HG02840 (cell line): ENCODE measurements around the gene HDX.
"Not testable (repeated sequence)": the region's sequence is repeated elsewhere in the genome, so short reads cannot be mapped to it uniquely, and the experiment has no call there.

Experiments
- ATAC-seq: cut with Tn5 transposase; IDR thresholded peaks from one replicate; pipeline ENCODE4 v1.9.1; 2021; ENCODE audit warnings: mild to moderate bottlenecking, moderate library complexity, moderate number of reproducible peaks; ENCODE audit not compliant: unreplicated experiment, low FRiP score

The HDX gene

DNA sequence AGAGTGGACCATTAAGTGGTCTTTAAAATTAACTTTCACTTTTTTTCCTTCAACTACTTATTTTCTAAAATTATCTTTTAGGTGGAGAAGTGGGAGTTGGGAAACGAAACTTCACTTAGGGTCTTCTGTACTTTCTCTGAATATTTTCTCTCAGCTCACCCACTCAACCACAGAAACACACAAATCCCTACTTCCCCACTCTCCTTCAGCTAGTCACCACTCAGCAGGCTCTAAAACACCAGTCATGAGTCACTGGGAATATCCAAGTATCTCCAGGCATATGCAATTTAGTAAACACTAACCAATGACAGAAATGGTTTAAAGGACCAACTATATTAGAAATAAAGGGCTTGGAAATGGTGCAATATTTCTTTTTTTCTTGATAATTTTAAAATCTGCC lies 161.3 kb downstream of the HDX start:
- no peak for ATAC-seq

DNA sequence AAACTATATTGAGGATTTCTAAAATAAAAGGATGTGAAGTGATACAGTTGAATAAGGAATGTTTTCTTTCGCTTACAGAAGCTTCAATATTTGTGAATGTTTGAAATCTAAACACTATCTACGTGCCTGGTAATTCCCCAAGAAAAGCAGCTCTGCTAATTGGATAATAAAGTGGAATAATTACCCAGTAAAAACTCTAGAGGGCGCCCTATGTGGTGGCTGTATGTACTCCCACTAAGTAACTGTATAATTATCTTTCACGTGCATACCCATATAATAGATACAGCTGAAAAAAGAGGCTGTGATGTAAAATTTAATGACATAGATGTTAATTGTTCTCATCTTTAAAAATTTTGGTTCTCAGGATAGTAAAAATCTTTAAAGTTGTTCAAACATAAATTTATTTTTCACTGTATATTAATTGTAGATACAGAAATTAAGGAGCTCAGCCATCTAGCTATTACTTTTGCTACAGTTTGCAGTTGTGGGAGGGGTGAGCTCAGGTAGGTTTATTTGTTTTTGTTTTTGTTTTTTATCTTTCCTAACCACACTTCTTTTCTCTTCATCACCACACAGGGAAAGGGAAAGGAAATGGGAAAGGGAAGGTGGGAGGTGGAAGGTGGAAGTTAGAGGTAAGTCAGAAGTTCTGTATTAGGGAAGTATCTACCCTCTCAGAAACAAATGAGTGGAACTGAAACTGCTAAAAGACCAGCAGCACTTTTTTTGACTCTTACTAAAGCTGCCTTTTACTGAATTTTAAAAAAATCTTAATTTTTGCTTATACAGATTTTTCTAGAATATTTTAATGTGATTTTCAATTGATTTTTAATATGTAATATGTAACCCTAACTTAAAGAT lies 162.5 kb downstream of the HDX start:
- ATAC-seq = no peak

DNA sequence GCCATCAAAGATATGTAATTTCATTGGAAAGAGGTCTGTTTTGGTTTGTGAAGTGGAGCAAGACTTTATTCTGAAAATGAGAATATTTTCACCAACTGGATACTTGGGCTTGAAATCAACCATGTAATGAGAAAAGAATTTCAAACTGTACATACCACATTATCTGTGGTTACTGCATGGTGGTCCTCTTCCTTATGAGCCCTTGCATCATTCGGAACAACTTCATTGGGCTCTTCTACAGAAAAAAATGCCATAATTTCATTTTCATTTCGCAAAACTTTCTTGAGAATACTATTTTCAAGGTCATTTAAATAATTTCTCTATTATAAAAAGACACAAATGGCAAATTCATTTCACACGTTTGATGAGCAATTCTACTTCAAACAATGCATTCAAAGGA lies 165.6 kb downstream of the HDX start:
- ATAC-seq = no peak

DNA sequence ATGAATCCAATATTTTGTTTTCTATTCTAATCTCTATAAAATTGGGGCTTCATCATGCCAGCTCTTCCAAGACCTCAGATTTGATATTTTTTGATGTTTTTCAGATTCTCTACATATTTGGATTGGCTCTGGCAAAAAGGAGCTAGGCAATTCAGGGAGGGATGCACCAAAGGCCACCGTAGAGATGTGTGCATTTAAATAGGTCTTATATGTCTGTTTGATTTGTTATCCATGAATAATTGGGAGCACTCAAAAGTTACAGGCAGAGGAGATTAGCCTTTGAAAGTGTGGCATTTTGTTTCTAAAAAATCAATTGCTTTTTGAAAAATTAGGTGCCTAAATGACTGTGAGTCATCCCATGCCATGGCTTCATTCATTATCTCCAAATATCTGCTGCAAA lies 167.1 kb downstream of the HDX start:
- ATAC-seq = no peak

DNA sequence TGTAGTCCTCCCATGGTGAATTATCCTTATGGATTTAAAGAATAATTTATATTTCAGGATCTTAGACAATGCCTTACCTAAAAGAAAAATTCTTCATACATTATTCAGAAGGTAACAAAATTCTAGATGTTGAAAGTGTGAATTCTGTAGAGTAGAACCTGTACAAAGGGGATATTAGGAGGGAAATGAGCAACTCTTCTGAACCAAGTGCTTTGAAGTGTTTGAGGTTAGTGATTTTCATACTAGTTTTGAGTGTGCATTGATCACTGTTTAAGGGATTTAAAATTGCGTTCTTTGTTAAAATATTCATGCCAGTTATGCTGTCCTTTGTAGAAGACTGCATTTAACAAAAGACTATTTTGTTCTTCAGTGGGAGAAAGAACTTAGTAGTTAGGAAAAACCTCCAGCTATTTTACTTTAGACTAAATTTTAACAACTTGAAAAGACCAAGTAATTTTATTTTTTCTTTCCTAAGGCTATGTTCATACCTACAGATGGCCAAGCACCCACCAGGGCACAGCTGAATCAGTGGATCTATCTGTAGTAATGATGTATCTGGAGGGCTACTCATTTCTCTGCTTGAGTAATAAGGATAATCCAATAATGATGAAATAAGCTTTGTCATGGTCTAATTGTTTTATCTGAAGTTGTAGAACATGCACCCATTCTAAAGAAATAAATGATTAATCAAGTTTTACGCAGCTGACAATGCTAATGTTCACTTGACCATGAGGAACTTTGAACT lies 180.0 kb downstream of the HDX start:
- no peak for ATAC-seq

DNA sequence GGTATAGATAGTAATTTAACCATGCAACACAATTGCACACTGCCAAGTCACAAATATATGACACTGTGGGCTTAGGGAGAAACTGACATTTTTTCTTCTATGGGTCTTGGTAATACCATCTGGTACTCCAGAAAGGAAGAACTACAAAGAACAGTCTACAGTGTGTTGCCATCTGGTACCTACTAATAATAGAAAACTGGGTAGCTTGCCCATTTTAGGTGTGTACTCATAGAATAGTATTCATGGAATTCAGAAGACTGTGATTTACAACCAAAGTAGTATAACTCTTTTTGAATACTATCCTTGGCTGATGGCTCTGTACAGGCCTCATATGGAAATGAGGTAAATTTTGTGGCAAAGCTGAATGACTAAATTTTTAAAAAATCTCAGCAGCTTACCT lies 181.6 kb downstream of the HDX start:
- ATAC-seq = no peak

DNA sequence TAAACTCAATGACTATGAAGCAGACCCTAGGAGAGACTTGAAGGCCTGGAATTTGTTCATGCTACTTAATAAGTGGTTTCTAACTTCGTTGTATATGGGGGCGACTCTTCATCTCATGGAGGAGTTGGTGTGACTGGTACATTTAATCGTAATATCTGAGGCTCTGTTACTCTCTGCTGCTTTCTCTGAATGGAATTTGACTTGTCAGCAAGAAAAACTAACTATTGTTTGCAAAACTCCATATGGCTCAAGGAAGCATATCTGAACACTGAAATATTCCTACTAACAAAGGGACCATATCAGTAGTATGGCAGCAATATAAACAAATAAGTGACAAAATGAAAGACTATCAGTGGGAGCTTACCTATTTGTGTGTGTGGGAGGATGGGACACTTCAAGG lies 182.2 kb downstream of the HDX start:
- ATAC-seq = no peak

DNA sequence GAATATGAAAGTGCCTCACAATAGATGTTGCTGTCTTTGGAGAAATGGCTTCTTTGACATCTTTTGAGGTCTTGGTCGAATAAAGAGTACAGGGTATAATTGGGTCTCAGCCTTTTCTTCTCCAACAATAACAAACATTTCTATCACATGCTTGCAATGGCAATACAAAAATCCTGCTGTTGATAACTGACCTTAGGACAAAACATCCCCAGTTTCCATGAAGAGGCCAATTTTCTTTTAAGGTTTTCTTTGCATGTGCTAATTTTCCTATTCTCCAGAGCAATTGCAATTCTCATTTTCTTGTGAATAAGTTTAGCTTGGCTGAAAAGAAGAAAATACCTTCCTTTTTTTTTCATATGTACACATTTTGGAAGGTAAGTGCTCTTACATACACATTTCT lies 183.6 kb downstream of the HDX start:
- ATAC-seq = no peak

DNA sequence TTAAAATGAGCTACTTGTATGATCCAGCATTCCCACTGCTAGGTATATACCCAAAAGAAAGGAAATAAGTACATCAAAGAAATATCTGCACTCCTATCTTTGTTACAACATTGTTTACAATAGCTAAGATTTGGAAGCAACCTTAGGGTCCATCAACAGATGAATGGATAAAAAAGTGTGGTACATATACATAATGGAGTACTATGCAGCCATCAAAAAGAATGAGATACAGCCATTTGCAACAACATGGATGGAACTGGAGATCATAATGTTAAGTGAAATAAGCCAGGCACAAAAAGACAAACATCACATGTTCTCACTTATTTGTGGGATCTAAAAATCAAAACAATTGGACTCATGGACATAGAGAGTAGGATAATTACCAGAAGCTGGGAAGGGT lies 186.3 kb downstream of the HDX start:
- ATAC-seq = not testable (repeated sequence)
